K562 (cell line): ENCODE results near the gene TMEM100.

Source experiments
- FOXK1 ChIP-seq: sonication (generic); formaldehyde crosslinking; IDR thresholded peaks from 2 replicates; pipeline ENCODE4 v1.8.0; 2022; ENCODE audit warnings: missing genetic modification reagents, mild to moderate bottlenecking, borderline replicate concordance
- GABPA ChIP-seq: fragments of 200-800 bp; sonication (Bioruptor generic); conservative IDR thresholded peaks from 2 replicates; pipeline ENCODE4 v1.6.1; 2016; ENCODE audit warnings: low read depth, missing genetic modification characterization, missing compliant biosample characterization
- MYC ChIP-seq, 2 experiments: fragments of 250-450 bp in 1 of 2; sonication (Bioruptor Pico) in 1 of 2; IDR thresholded peaks; 2 replicates each; pipeline versions ENCODE4 v1.5.1 to v1.6.1; 2012 to 2021; ENCODE audit warnings: low read depth in 2 of 2, borderline replicate concordance in 1 of 2, improper control_type of control experiment in 1 of 2, low read length in 1 of 2, mild to moderate bottlenecking in 1 of 2, moderate library complexity in 1 of 2
- NCOA1 ChIP-seq: fragments of 450-650 bp; IDR thresholded peaks from 2 replicates; pipeline ENCODE4 v1.6.1; 2016; ENCODE audit warnings: low read depth
- POLR2A ChIP-seq: fragments of 450-650 bp; conservative IDR thresholded peaks from 2 replicates; pipeline ENCODE4 v1.6.1; 2016
- SIN3A ChIP-seq, 2 experiments: fragments of 150-350 bp in 1 of 2; IDR thresholded peaks; 2 replicates each; pipeline ENCODE4 v1.6.1; 2011 to 2016; ENCODE audit warnings: borderline replicate concordance in 2 of 2, low read depth in 2 of 2, low read length in 2 of 2, mild to moderate bottlenecking in 2 of 2, moderate library complexity in 2 of 2; ENCODE audit not compliant: control insufficient read depth in 1 of 2
- SMC3 ChIP-seq: conservative IDR thresholded peaks from 2 replicates; pipeline ENCODE4 v1.6.1; 2011; ENCODE audit warnings: low read depth, low read length, improper control_type of control experiment; ENCODE audit not compliant: insufficient read depth
- TCF7 ChIP-seq: sonication (generic); IDR thresholded peaks from 2 replicates; pipeline ENCODE4 v1.6.1; 2016; ENCODE audit warnings: antibody characterized with exemption, borderline replicate concordance
- U2AF2 ChIP-seq: fragments of 200-400 bp; formaldehyde crosslinking; optimal IDR thresholded peaks from 2 replicates; pipeline ENCODE3; 2017; ENCODE audit warnings: low read depth, mild to moderate bottlenecking, low read length
- ZNF57 ChIP-seq: fragments of 450-650 bp; formaldehyde crosslinking; IDR thresholded peaks from 2 replicates; pipeline ENCODE4 v1.4.0; 2020; ENCODE audit warnings: mild to moderate bottlenecking, moderate library complexity
- TF ChIP-seq, protein P1 (sequence below), 2 experiments: IDR thresholded peaks in 1 of 2; conservative IDR thresholded peaks in 1 of 2; 2 replicates each; pipeline ENCODE4 v1.6.1; 2016; ENCODE audit warnings: low read depth in 2 of 2, mild to moderate bottlenecking in 1 of 2, missing compliant biosample characterization in 1 of 2, missing genetic modification characterization in 1 of 2, moderate library complexity in 1 of 2
- TF ChIP-seq, protein P2 (sequence below): fragments of 450-650 bp; IDR thresholded peaks from 2 replicates; pipeline ENCODE4 v1.7.1; 2018; ENCODE audit warnings: mild to moderate bottlenecking, low read depth; ENCODE audit not compliant: partially characterized antibody
- TF ChIP-seq, protein P3 (sequence below): fragments of 250-450 bp; sonication (Bioruptor Pico); IDR thresholded peaks from 2 replicates; pipeline ENCODE4 v1.8.0; 2021; ENCODE audit warnings: moderate library complexity, mild to moderate bottlenecking, inconsistent platforms
- TF ChIP-seq, protein P4 (sequence below), 3 experiments: IDR thresholded peaks in 2 of 3; conservative IDR thresholded peaks in 1 of 3; 2 replicates each; pipeline ENCODE4 v1.5.1; 2011 to 2012; ENCODE audit warnings: low read length in 3 of 3, mild to moderate bottlenecking in 3 of 3, control low read depth in 2 of 3, improper control_type of control experiment in 1 of 3, inconsistent platforms in 1 of 3, low read depth in 1 of 3, mixed read lengths in 1 of 3, moderate library complexity in 1 of 3; ENCODE audit not compliant: insufficient read depth in 2 of 3

DNA sequence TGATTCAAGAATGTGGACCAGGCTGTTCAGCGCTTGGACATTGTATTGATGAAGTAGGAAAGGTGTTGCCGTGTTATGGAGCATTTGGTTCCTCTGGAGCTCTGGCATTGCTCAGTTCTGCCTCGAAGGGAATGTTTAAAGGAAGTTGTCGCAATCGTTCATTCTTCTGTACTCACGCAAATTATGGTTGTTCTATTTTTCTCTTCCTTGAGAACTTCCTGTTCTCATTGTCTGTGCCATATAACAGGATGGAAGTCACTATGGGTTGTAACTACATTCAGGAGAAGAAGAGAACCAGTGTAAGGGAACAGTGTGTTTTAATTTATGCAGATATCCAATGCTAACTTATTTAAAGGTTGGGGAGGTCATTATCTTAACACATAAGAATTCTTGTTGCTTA is 41.2 kb upstream of the TMEM100 start:
- TF ChIP-seq, protein P1, sequence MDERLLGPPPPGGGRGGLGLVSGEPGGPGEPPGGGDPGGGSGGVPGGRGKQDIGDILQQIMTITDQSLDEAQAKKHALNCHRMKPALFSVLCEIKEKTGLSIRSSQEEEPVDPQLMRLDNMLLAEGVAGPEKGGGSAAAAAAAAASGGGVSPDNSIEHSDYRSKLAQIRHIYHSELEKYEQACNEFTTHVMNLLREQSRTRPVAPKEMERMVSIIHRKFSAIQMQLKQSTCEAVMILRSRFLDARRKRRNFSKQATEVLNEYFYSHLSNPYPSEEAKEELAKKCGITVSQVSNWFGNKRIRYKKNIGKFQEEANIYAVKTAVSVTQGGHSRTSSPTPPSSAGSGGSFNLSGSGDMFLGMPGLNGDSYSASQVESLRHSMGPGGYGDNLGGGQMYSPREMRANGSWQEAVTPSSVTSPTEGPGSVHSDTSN (CRISPR knock-in tag; IDR thresholded peaks at IDR 0.05; ENCODE audit: low read depth), result no peak
- TF ChIP-seq, protein P1 (tag; conservative IDR thresholded peaks at IDR 0.05; ENCODE audit: low read depth), result no peak
- no peak for TF ChIP-seq GABPA (tag)
- no peak for TF ChIP-seq ZNF57 (CRISPR knock-in tag)
- no peak for TF ChIP-seq MYC (IDR thresholded peaks at IDR 0.05; ENCODE audit: low read depth, low read length)
- no peak for TF ChIP-seq MYC (CRISPR knock-in tag; IDR thresholded peaks at IDR 0.05; ENCODE audit: borderline replicate concordance, low read depth)
- TF ChIP-seq, protein P2, sequence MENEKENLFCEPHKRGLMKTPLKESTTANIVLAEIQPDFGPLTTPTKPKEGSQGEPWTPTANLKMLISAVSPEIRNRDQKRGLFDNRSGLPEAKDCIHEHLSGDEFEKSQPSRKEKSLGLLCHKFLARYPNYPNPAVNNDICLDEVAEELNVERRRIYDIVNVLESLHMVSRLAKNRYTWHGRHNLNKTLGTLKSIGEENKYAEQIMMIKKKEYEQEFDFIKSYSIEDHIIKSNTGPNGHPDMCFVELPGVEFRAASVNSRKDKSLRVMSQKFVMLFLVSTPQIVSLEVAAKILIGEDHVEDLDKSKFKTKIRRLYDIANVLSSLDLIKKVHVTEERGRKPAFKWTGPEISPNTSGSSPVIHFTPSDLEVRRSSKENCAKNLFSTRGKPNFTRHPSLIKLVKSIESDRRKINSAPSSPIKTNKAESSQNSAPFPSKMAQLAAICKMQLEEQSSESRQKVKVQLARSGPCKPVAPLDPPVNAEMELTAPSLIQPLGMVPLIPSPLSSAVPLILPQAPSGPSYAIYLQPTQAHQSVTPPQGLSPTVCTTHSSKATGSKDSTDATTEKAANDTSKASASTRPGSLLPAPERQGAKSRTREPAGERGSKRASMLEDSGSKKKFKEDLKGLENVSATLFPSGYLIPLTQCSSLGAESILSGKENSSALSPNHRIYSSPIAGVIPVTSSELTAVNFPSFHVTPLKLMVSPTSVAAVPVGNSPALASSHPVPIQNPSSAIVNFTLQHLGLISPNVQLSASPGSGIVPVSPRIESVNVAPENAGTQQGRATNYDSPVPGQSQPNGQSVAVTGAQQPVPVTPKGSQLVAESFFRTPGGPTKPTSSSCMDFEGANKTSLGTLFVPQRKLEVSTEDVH, result no peak
- TF ChIP-seq TCF7, result no peak
- no peak for TF ChIP-seq FOXK1 (CRISPR knock-in tag)
- TF ChIP-seq, protein P3, sequence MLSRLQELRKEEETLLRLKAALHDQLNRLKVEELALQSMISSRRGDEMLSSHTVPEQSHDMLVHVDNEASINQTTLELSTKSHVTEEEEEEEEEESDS, result no peak
- no peak for TF ChIP-seq SMC3
- no peak for TF ChIP-seq NCOA1
- no peak for TF ChIP-seq SIN3A (IDR thresholded peaks at IDR 0.05; ENCODE audit: borderline replicate concordance in 2 of 2, control insufficient read depth in 1 of 2, low read depth in 2 of 2, low read length in 2 of 2)
- TF ChIP-seq POLR2A, result no peak
- no peak for TF ChIP-seq U2AF2
- TF ChIP-seq, protein P4, sequence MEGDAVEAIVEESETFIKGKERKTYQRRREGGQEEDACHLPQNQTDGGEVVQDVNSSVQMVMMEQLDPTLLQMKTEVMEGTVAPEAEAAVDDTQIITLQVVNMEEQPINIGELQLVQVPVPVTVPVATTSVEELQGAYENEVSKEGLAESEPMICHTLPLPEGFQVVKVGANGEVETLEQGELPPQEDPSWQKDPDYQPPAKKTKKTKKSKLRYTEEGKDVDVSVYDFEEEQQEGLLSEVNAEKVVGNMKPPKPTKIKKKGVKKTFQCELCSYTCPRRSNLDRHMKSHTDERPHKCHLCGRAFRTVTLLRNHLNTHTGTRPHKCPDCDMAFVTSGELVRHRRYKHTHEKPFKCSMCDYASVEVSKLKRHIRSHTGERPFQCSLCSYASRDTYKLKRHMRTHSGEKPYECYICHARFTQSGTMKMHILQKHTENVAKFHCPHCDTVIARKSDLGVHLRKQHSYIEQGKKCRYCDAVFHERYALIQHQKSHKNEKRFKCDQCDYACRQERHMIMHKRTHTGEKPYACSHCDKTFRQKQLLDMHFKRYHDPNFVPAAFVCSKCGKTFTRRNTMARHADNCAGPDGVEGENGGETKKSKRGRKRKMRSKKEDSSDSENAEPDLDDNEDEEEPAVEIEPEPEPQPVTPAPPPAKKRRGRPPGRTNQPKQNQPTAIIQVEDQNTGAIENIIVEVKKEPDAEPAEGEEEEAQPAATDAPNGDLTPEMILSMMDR (IDR thresholded peaks at IDR 0.05 in 2 of 3, conservative IDR thresholded peaks at IDR 0.05 in 1 of 3; ENCODE audit: insufficient read depth in 2 of 3, low read depth in 1 of 3, low read length in 3 of 3), result no peak
